H1 (cell line): Measurements from ENCODE around the gene DNTT. TPM values are rescaled to one million over a fixed set of nuclear protein-coding genes. Genes with fewer than 3 reads are reported as not detected.

Experiments used
- CTCF ChIA-PET: fragments of 300-600 bp; sonication (Branson Sonifier 250); formaldehyde crosslinking; loops from one replicate; lab custom pipeline; 2021; ENCODE audit not compliant: partially characterized antibody; lab: Charles Lee
- POLR2A ChIA-PET: fragments of 300-600 bp; sonication (Branson Sonifier 250); formaldehyde crosslinking; loops from one replicate; lab custom pipeline; 2021; ENCODE audit warnings: inconsistent platforms; ENCODE audit not compliant: partially characterized antibody; lab: Charles Lee
- DNase-seq, 2 experiments: peaks; one replicate each; pipeline versions ENCODE4 v3.0.0 to v3.0.0-alpha.2; 2010 to 2022; ENCODE audit warnings: low spot score in 2 of 2, low read depth in 1 of 2, mixed read lengths in 1 of 2
- FAIRE-seq: peaks from 2 replicates; lab custom pipeline; 2011; peaks lifted over from hg19 to GRCh38; lab: Jason Lieb, UNC
- H2AFZ ChIP-seq: 2 replicates; pipeline ENCODE4 v1.8.1; 2012; ENCODE audit warnings: low read length, inconsistent platforms
- H2AK5ac ChIP-seq: 2 replicates; pipeline ENCODE4 v1.6.1; 2013; ENCODE audit warnings: low read depth, low read length
- H2BK120ac ChIP-seq: replicated peaks from 2 replicates; pipeline ENCODE3; 2013; ENCODE audit warnings: low read depth, low read length, inconsistent platforms
- H2BK12ac ChIP-seq: 2 replicates; pipeline ENCODE4 v1.6.1; 2013; ENCODE audit warnings: low read depth, low read length
- H2BK15ac ChIP-seq: 2 replicates; pipeline ENCODE4 v1.6.1; 2013; ENCODE audit warnings: low read length
- H2BK20ac ChIP-seq: 2 replicates; pipeline ENCODE4 v1.6.1; 2013; ENCODE audit warnings: low read length
- H2BK5ac ChIP-seq: 2 replicates; pipeline ENCODE4 v1.6.1; 2013; ENCODE audit warnings: low read depth, low read length
- H3K14ac ChIP-seq: 2 replicates; pipeline ENCODE4 v1.6.1; 2013; ENCODE audit warnings: inconsistent platforms; ENCODE audit not compliant: insufficient read length
- H3K18ac ChIP-seq: 2 replicates; pipeline ENCODE4 v1.6.1; 2013; ENCODE audit warnings: low read length; ENCODE audit errors: extremely low read depth
- H3K23ac ChIP-seq: 2 replicates; pipeline ENCODE4 v1.6.1; 2013; ENCODE audit warnings: inconsistent platforms; ENCODE audit not compliant: insufficient read length
- H3K23me2 ChIP-seq: 2 replicates; pipeline ENCODE4 v1.6.1; 2013; ENCODE audit warnings: low read depth, low read length
- H3K27ac ChIP-seq: 2 replicates; pipeline ENCODE4 v1.6.1; 2011; ENCODE audit warnings: low read depth, low read length, inconsistent platforms
- H3K27me3 ChIP-seq, 4 experiments: replicated peaks in 1 of 4; 1 replicate in 1 of 4; 2 replicates in 3 of 4; pipeline versions ENCODE4 v1.6.1 to v1.8.1; 2011 to 2013; ENCODE audit warnings: low read length in 3 of 4, mild to moderate bottlenecking in 3 of 4, inconsistent platforms in 2 of 4, mixed read lengths in 2 of 4, moderate library complexity in 1 of 4; ENCODE audit not compliant: control insufficient read depth in 3 of 4, insufficient read depth in 3 of 4; ENCODE audit errors: extremely low read depth in 1 of 4
- H3K36me3 ChIP-seq, 4 experiments: 2 replicates each; pipeline versions ENCODE4 v1.6.1 to v1.8.1; 2011 to 2013; ENCODE audit warnings: mild to moderate bottlenecking in 4 of 4, low read length in 3 of 4, moderate library complexity in 2 of 4, control low read depth in 1 of 4, inconsistent platforms in 1 of 4; ENCODE audit not compliant: insufficient read depth in 4 of 4, control insufficient read depth in 2 of 4
- H3K4ac ChIP-seq: replicated peaks from 2 replicates; pipeline ENCODE3; 2013; ENCODE audit warnings: low read length, low read depth, mixed read lengths, inconsistent platforms; ENCODE audit not compliant: insufficient read length
- H3K4me1 ChIP-seq, 4 experiments: replicated peaks in 1 of 4; 1 replicate in 1 of 4; 2 replicates in 3 of 4; pipeline versions ENCODE4 v1.6.1 to v1.8.1; 2011 to 2013; ENCODE audit warnings: low read length in 3 of 4, inconsistent platforms in 2 of 4, mixed read lengths in 1 of 4; ENCODE audit not compliant: insufficient read depth in 4 of 4, control insufficient read depth in 3 of 4
- H3K4me2 ChIP-seq, 2 experiments: 2 replicates each; pipeline versions ENCODE4 v1.6.1 to v1.8.1; 2011 to 2013; ENCODE audit warnings: low read depth in 2 of 2, low read length in 2 of 2, control low read depth in 1 of 2, inconsistent platforms in 1 of 2, mild to moderate bottlenecking in 1 of 2; ENCODE audit not compliant: insufficient read depth in 1 of 2
- H3K4me3 ChIP-seq, 4 experiments: fragments of 200-600, 300-600 bp in 1 of 4; sonication (generic), shearing (Covaris generic), sonication (Bioruptor Twin) in 1 of 4; 2 replicates each; pipeline versions ENCODE4 v1.5.1 to v1.8.1; 2011 to 2016; ENCODE audit warnings: low read length in 4 of 4, low read depth in 3 of 4, control low read depth in 2 of 4, inconsistent platforms in 2 of 4, mild to moderate bottlenecking in 2 of 4, mixed read lengths in 1 of 4, moderate library complexity in 1 of 4; ENCODE audit not compliant: insufficient read depth in 2 of 4; ENCODE audit errors: extremely low read depth in 1 of 4
- H3K56ac ChIP-seq: replicated peaks from 2 replicates; pipeline ENCODE3; 2013; ENCODE audit warnings: low read depth, mild to moderate bottlenecking, mixed read lengths, low read length, inconsistent platforms; ENCODE audit not compliant: insufficient read length
- H3K79me1 ChIP-seq: 2 replicates; pipeline ENCODE4 v1.6.1; 2013; ENCODE audit warnings: low read depth, low read length, control low read depth
- H3K79me2 ChIP-seq, 2 experiments: 2 replicates each; pipeline versions ENCODE4 v1.6.1 to v1.8.1; 2012 to 2013; ENCODE audit warnings: low read length in 2 of 2, mild to moderate bottlenecking in 2 of 2, inconsistent platforms in 1 of 2; ENCODE audit not compliant: insufficient read depth in 2 of 2, control insufficient read depth in 1 of 2
- H3K9ac ChIP-seq, 4 experiments: replicated peaks in 1 of 4; 1 replicate in 1 of 4; 2 replicates in 3 of 4; pipeline versions ENCODE4 v1.6.1 to v1.8.1; 2011 to 2013; ENCODE audit warnings: low read depth in 3 of 4, low read length in 3 of 4, control low read depth in 2 of 4, mild to moderate bottlenecking in 2 of 4, moderate library complexity in 2 of 4, inconsistent platforms in 1 of 4; ENCODE audit errors: extremely low read depth in 1 of 4
- H3K9me3 ChIP-seq, 2 experiments: 2 replicates each; pipeline versions ENCODE4 v1.6.1 to v1.8.1; 2012 to 2013; ENCODE audit warnings: mild to moderate bottlenecking in 2 of 2, moderate library complexity in 2 of 2, control low read depth in 1 of 2, inconsistent platforms in 1 of 2, low read depth in 1 of 2, low read length in 1 of 2, mixed read lengths in 1 of 2; ENCODE audit not compliant: insufficient read depth in 2 of 2
- H4K20me1 ChIP-seq, 2 experiments: replicated peaks in 1 of 2; 2 replicates each; pipeline versions ENCODE3 to v1.8.1; 2011 to 2013; ENCODE audit warnings: inconsistent platforms in 2 of 2, low read length in 2 of 2, mild to moderate bottlenecking in 1 of 2; ENCODE audit not compliant: insufficient read depth in 2 of 2, control insufficient read depth in 1 of 2
- H4K5ac ChIP-seq: 2 replicates; pipeline ENCODE4 v1.6.1; 2013; ENCODE audit warnings: low read length, low read depth, mixed read lengths, inconsistent platforms; ENCODE audit not compliant: insufficient read length
- H4K8ac ChIP-seq: 2 replicates; pipeline ENCODE4 v1.8.0; 2013; ENCODE audit warnings: mild to moderate bottlenecking, moderate library complexity, low read length, inconsistent platforms; ENCODE audit not compliant: insufficient read depth; ENCODE audit errors: extremely low read depth
- H4K91ac ChIP-seq: replicated peaks from 2 replicates; pipeline ENCODE3; 2013; ENCODE audit warnings: low read length, mixed read lengths, inconsistent platforms; ENCODE audit not compliant: insufficient read length
- CHD1 ChIP-seq: IDR thresholded peaks from 2 replicates; pipeline ENCODE4 v1.6.1; 2012; ENCODE audit warnings: low read depth, low read length, improper control_type of control experiment
- CHD2 ChIP-seq: IDR thresholded peaks from 2 replicates; pipeline ENCODE4 v1.6.1; 2012; ENCODE audit warnings: low read length, improper control_type of control experiment
- POU5F1 ChIP-seq: IDR thresholded peaks from 2 replicates; pipeline ENCODE4 v1.6.1; 2011; ENCODE audit warnings: low read depth, mild to moderate bottlenecking, low read length, moderate library complexity
- RAD21 ChIP-seq, 2 experiments: IDR thresholded peaks in 1 of 2; conservative IDR thresholded peaks in 1 of 2; 2 replicates each; pipeline ENCODE4 v1.6.1; 2011; ENCODE audit warnings: low read depth in 2 of 2, low read length in 2 of 2, improper control_type of control experiment in 1 of 2, inconsistent platforms in 1 of 2, mild to moderate bottlenecking in 1 of 2, moderate library complexity in 1 of 2
- RXRA ChIP-seq: IDR thresholded peaks from 2 replicates; pipeline ENCODE4 v1.6.1; 2011; ENCODE audit warnings: low read depth, mild to moderate bottlenecking, low read length, moderate library complexity; ENCODE audit not compliant: insufficient read depth
- SIRT6 ChIP-seq: IDR thresholded peaks from one replicate; pipeline ENCODE4 v1.7.1; 2012; ENCODE audit warnings: low read length, inconsistent platforms
- SIX5 ChIP-seq: IDR thresholded peaks from 2 replicates; pipeline ENCODE4 v1.6.1; 2011; ENCODE audit warnings: mild to moderate bottlenecking, low read depth, low read length
- WGBS, 2 experiments: shearing (Covaris generic) in 1 of 2; methylation state at CpG; one replicate each; pipeline versions ENCODE4 v1.1.6 to v1.1.7; 2013 to 2015; ENCODE audit warnings: low lambda C conversion rate in 2 of 2, mixed read lengths in 2 of 2, inconsistent platforms in 1 of 2, low coverage in 1 of 2, missing lambda C conversion rate in 1 of 2; ENCODE audit not compliant: insufficient replicate concordance in 2 of 2, insufficient coverage in 1 of 2, insufficient read length in 1 of 2; ENCODE audit errors: extremely low coverage in 1 of 2, missing lambda C conversion rate in 1 of 2; 5-methylcytosine and 5-hydroxymethylcytosine counted together
- polyA plus RNA-seq, 7 experiments: library from polyadenylated mRNA; depleted of rRNA in 3 of 7; stranded (reverse) in 5 of 7; unstranded in 2 of 7; fragments of >200 nt in 5 of 7; fragments of 200-250 nt in 2 of 7; gene quantifications; 1 replicate in 5 of 7; 2 replicates in 1 of 7; 4 replicates in 1 of 7; pipeline versions ENCODE4 v1.2.1 to v1.2.3, GENCODE V29; 2011 to 2013; ENCODE audit warnings: missing spikeins in 2 of 7, mixed read lengths in 2 of 7
- total RNA-seq: library from RNA; stranded (reverse); fragmentation: NEBNext Ultra II Directional; extraction: Animal tissue kit (Norgen Biotek cat#: 25700); gene quantifications from 2 replicates; pipeline ENCODE4 v1.2.1, GENCODE V29; 2021

DNTT gene
- total and polyA plus RNA-seq, 2 of the 8 experiments (the other 6 are each of a cell fraction or from before 2014, with no cell fraction given) = not detected

- WGBS, 2 experiments = 93% methylated on average over 6 of the region's 6 CpGs; no CpG with 5 or more reads in 1 of the 2 experiments
- TF ChIP-seq SIX5 (no peak), POU5F1 (no peak), RXRA (no peak), CHD2 (no peak), RAD21 (IDR thresholded peaks at IDR 0.05 in 1 of 2, conservative IDR thresholded peaks at IDR 0.05 in 1 of 2; ENCODE audit: low read depth in 2 of 2, low read length in 2 of 2) (no peak), SIRT6 (no peak), CHD1 (no peak)
- no peak overlapping the region for H2BK120ac ChIP-seq
- H2AFZ ChIP-seq = no peak overlapping the region
- no peak overlapping the region for H3K4me2 ChIP-seq
- no peak overlapping the region for H3K4me3 ChIP-seq
- no peaks in the 10 kb centered on the region for H3K9me3 ChIP-seq
- no peaks in the 10 kb centered on the region for H3K23me2 ChIP-seq
- no peak overlapping the region for H3K18ac ChIP-seq
- DNase-seq (no peak), FAIRE-seq (no peak)
- no peak overlapping the region for H4K8ac ChIP-seq
- no peak overlapping the region for H4K91ac ChIP-seq
- H3K36me3 ChIP-seq = no peaks in the 10 kb centered on the region
- no peaks in the 10 kb centered on the region for H3K27me3 ChIP-seq
- no peak overlapping the region for H2BK12ac ChIP-seq
- H4K5ac ChIP-seq = no peak overlapping the region
- H2BK5ac ChIP-seq = no peak overlapping the region
- H3K56ac ChIP-seq = no peak overlapping the region
- no peak overlapping the region for H3K27ac ChIP-seq
- no peak overlapping the region for H2BK20ac ChIP-seq
- H2BK15ac ChIP-seq = no peak overlapping the region
- CTCF ChIA-PET = interaction anchor here (0.9 to 2.7 kb wide), 5 partner anchors 12 to 259 kb away, joined by 3 to 12 read pairs (median 3); no protein-coding TSS in a partner anchor
- no peak overlapping the region for H3K14ac ChIP-seq
- POLR2A ChIA-PET = no interaction called here
- no peaks in the 10 kb centered on the region for H4K20me1 ChIP-seq
- no peak overlapping the region for H3K9ac ChIP-seq
- H3K4ac ChIP-seq = no peak overlapping the region
- no peak overlapping the region for H2AK5ac ChIP-seq
- no peaks in the 10 kb centered on the region for H3K79me2 ChIP-seq
- H3K79me1 ChIP-seq = no peaks in the 10 kb centered on the region
- H3K4me1 ChIP-seq = no peaks in the 10 kb centered on the region
- no peak overlapping the region for H3K23ac ChIP-seq
Measured at GRCh38 chr10:96276426-96276825, 27.8 kb upstream of the DNTT start.
